ENCODE results near the gene ARNT2.

The ARNT2 gene

DNA sequence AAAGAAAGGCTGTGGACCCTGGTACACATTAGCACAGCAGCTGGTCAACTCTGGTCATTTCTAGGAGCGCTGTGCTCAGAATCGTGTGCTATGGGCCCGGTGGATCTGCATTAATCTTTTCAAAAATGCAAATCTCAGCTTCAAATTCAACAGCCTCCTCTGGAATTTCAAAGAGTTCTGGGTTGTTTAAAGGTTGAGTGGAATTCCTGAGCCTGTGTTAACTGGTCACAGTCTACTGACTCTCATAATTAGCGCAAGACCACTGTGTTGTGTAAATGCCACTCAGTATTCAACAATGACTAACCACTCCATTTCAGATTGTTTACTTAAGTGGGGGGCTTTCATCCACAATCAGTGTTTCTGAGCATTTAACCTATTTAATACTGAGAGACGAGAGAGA is 2.7 kb upstream of the ARNT2 start:
- no peak overlapping the region for H3K27ac ChIP-seq (ENCODE audit: low read depth, low read length)
- WGBS (ENCODE audit: extremely low coverage, insufficient coverage, low lambda C conversion rate), result no CpG with 5 or more reads among the region's 5 CpGs
- H3K23ac ChIP-seq (ENCODE audit: low read length), result no peak overlapping the region
- no peak overlapping the region for H2BK15ac ChIP-seq (replicated peaks; ENCODE audit: low read depth)
- H2AK5ac ChIP-seq (ENCODE audit: low read length), result no peak overlapping the region
- no peak overlapping the region for H4K5ac ChIP-seq (ENCODE audit: low read length)
- H2BK5ac ChIP-seq (ENCODE audit: low read length), result no peak overlapping the region
- no peaks in the 10 kb centered on the region for H3K36me3 ChIP-seq (ENCODE audit: control insufficient read depth, insufficient read depth, low read length)
- H3K79me2 ChIP-seq (ENCODE audit: control insufficient read depth, insufficient read depth, low read length), result no peaks in the 10 kb centered on the region
- H4K8ac ChIP-seq (ENCODE audit: low read depth, low read length), result no peak overlapping the region
- no peaks in the 10 kb centered on the region for H3K27me3 ChIP-seq (ENCODE audit: insufficient read depth, low read length, poor library complexity)
- no peaks in the 10 kb centered on the region for H3K4me1 ChIP-seq (ENCODE audit: control insufficient read depth, low read depth, low read length)
- H3K56ac ChIP-seq (ENCODE audit: low read length), result no peak overlapping the region
- DNase-seq, result no peak
- no peak overlapping the region for H2BK120ac ChIP-seq (ENCODE audit: low read depth, low read length)
- H3K18ac ChIP-seq (ENCODE audit: low read length), result no peak overlapping the region
- H3K79me1 ChIP-seq (ENCODE audit: low read length), result no peaks in the 10 kb centered on the region
- no peak overlapping the region for H3K4ac ChIP-seq (ENCODE audit: low read depth, low read length)
- no peak overlapping the region for H3K4me3 ChIP-seq (ENCODE audit: low read length)
- H3K9ac ChIP-seq (ENCODE audit: low read length), result no peak overlapping the region
- no peak overlapping the region for H3K4me2 ChIP-seq (ENCODE audit: low read length)

DNA sequence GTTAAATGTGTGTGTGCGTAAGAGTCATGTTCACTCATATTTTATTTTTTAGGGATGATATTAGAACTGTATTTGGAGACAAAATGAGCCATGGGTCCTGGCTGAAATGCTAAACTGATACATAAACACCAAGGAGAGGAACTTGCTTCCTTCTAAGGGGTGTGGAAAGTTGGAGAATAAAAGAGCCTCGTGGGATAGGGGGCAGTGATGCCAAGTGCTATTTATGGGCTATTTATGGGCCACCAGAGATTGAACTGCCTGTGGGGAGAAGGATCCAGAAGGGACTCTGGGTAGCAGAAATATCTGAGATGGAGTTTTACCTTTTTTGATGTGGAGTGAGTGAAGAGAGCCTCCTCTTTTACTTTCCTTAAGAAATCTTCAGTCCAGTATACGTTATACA is 1.8 kb upstream of the ARNT2 start:
- no peak for DNase-seq
- Histone ChIP-seq H3K4me2 (ENCODE audit: low read length) (no peak overlapping the region), H2BK5ac (ENCODE audit: low read length) (no peak overlapping the region), H3K18ac (ENCODE audit: low read length) (no peak overlapping the region), H3K4me1 (ENCODE audit: control insufficient read depth, low read depth, low read length) (no peaks in the 10 kb centered on the region), H3K4me3 (ENCODE audit: low read length) (no peak overlapping the region), H4K5ac (ENCODE audit: low read length) (no peak overlapping the region), H2BK15ac (replicated peaks; ENCODE audit: low read depth) (no peak overlapping the region), H3K23ac (ENCODE audit: low read length) (no peak overlapping the region), H3K79me1 (ENCODE audit: low read length) (no peaks in the 10 kb centered on the region), H3K9ac (ENCODE audit: low read length) (no peak overlapping the region), H3K27me3 (ENCODE audit: insufficient read depth, low read length, poor library complexity) (no peaks in the 10 kb centered on the region), H3K79me2 (ENCODE audit: control insufficient read depth, insufficient read depth, low read length) (no peaks in the 10 kb centered on the region), H3K27ac (ENCODE audit: low read depth, low read length) (no peak overlapping the region), H2AK5ac (ENCODE audit: low read length) (no peak overlapping the region), H4K8ac (ENCODE audit: low read depth, low read length) (no peak overlapping the region), H3K4ac (ENCODE audit: low read depth, low read length) (no peak overlapping the region), H2BK120ac (ENCODE audit: low read depth, low read length) (no peak overlapping the region), H3K36me3 (ENCODE audit: control insufficient read depth, insufficient read depth, low read length) (no peaks in the 10 kb centered on the region), H3K56ac (ENCODE audit: low read length) (no peak overlapping the region)
- WGBS (ENCODE audit: extremely low coverage, insufficient coverage, low lambda C conversion rate), result no CpG with 5 or more reads among the region's 3 CpGs

DNA sequence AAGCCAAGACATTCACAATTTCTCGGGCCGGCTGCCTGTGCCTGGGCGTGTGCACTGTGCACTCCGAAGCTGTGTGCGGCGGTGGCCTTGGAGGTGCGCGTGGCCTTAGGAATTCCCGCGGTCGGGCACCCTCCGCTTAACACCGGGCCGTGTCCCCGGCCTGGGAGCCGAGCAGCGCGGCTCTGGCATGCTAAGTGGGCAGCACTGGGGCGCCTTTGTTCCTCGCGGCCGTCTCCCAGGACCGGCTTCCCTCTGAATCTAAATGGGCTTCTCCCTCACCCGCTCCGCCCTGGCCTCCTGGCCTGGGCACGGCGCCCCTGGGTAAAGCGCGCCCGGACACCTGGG is 498 bp upstream of the ARNT2 start:
- no peak overlapping the region for H2BK15ac ChIP-seq (replicated peaks; ENCODE audit: low read depth)
- H3K23ac ChIP-seq (ENCODE audit: low read length), result peak overlapping the region; percentile 81
- H3K18ac ChIP-seq (ENCODE audit: low read length), result peak overlapping the region; percentile 92
- DNase-seq, result peak; percentile 32
- H3K56ac ChIP-seq (ENCODE audit: low read length), result peak overlapping the region; percentile 86
- no peak overlapping the region for H4K5ac ChIP-seq (ENCODE audit: low read length)
- no peak overlapping the region for H2BK120ac ChIP-seq (ENCODE audit: low read depth, low read length)
- no CpG with 5 or more reads among the region's 30 CpGs for WGBS (ENCODE audit: extremely low coverage, insufficient coverage, low lambda C conversion rate)
- H3K79me1 ChIP-seq (ENCODE audit: low read length), result no peaks in the 10 kb centered on the region
- peak overlapping the region; percentile 67 for H3K9ac ChIP-seq (ENCODE audit: low read length)
- H3K4me2 ChIP-seq (ENCODE audit: low read length), result peak overlapping the region; percentile 30
- H3K4me1 ChIP-seq (ENCODE audit: control insufficient read depth, low read depth, low read length), result no peaks in the 10 kb centered on the region
- H3K4ac ChIP-seq (ENCODE audit: low read depth, low read length), result peak overlapping the region; percentile 72
- no peak overlapping the region for H2BK5ac ChIP-seq (ENCODE audit: low read length)
- H2AK5ac ChIP-seq (ENCODE audit: low read length), result no peak overlapping the region
- H3K27ac ChIP-seq (ENCODE audit: low read depth, low read length), result no peak overlapping the region
- H3K36me3 ChIP-seq (ENCODE audit: control insufficient read depth, insufficient read depth, low read length), result no peaks in the 10 kb centered on the region
- H4K8ac ChIP-seq (ENCODE audit: low read depth, low read length), result no peak overlapping the region
- H3K79me2 ChIP-seq (ENCODE audit: control insufficient read depth, insufficient read depth, low read length), result no peaks in the 10 kb centered on the region
- H3K27me3 ChIP-seq (ENCODE audit: insufficient read depth, low read length, poor library complexity), result no peaks in the 10 kb centered on the region
- peak overlapping the region; percentile 24 for H3K4me3 ChIP-seq (ENCODE audit: low read length)

DNA sequence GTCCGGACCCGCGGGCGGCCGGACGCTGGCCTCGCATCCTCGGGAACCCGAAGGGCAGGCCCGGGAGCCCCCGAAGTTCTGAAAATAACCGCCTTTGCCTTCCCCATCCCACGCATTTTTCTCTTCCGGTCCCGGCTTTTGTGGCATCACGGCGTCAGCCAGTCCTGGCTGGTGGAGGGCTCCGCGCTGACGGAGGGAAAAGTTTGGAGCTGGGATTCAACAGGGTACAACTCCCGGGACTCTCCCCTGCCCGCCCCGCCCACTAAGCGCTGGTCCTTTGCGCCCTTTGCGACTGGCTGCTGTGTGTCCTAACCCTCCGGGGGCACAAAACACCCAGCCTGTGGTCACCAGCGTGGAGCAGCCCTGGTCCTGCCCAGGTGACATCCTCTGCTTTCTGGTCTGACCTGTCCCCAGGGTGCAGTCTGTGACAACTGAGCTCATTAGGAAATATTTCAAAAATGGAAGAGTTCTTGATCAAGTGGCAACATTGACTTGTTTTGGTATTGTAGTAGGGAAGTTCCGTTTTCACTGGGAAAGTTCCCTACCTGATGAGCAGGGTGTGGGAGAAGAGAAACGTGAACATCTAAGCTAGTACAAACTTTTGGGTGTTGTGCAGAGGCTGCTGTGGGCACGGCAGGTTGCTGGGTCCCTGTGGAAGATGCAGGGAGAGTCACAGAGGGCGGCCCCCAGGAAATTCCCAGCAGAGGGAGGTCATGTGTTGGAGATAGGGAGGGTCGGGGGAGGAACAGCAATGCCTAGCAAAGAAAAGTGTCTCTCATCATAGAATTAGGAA is 775 bp downstream of the ARNT2 start:
- no peak overlapping the region for H3K18ac ChIP-seq (ENCODE audit: low read length)
- H3K4me1 ChIP-seq (ENCODE audit: control insufficient read depth, low read depth, low read length), result no peaks in the 10 kb centered on the region
- H4K8ac ChIP-seq (ENCODE audit: low read depth, low read length), result no peak overlapping the region
- no CpG with 5 or more reads among the region's 33 CpGs for WGBS (ENCODE audit: extremely low coverage, insufficient coverage, low lambda C conversion rate)
- DNase-seq, result peak; percentile 50
- peak overlapping the region; percentile 24 for H3K4me3 ChIP-seq (ENCODE audit: low read length)
- H4K5ac ChIP-seq (ENCODE audit: low read length), result no peak overlapping the region
- no peak overlapping the region for H2BK15ac ChIP-seq (replicated peaks; ENCODE audit: low read depth)
- peak overlapping the region; percentile 44 for H3K56ac ChIP-seq (ENCODE audit: low read length)
- H3K4me2 ChIP-seq (ENCODE audit: low read length), result peak overlapping the region; percentile 30
- H2AK5ac ChIP-seq (ENCODE audit: low read length), result no peak overlapping the region
- H2BK120ac ChIP-seq (ENCODE audit: low read depth, low read length), result no peak overlapping the region
- no peak overlapping the region for H3K4ac ChIP-seq (ENCODE audit: low read depth, low read length)
- H3K36me3 ChIP-seq (ENCODE audit: control insufficient read depth, insufficient read depth, low read length), result no peaks in the 10 kb centered on the region
- H3K27ac ChIP-seq (ENCODE audit: low read depth, low read length), result no peak overlapping the region
- H3K23ac ChIP-seq (ENCODE audit: low read length), result no peak overlapping the region
- H3K27me3 ChIP-seq (ENCODE audit: insufficient read depth, low read length, poor library complexity), result no peaks in the 10 kb centered on the region
- H3K79me1 ChIP-seq (ENCODE audit: low read length), result no peaks in the 10 kb centered on the region
- H3K9ac ChIP-seq (ENCODE audit: low read length), result peak overlapping the region; percentile 67
- H3K79me2 ChIP-seq (ENCODE audit: control insufficient read depth, insufficient read depth, low read length), result no peaks in the 10 kb centered on the region
- H2BK5ac ChIP-seq (ENCODE audit: low read length), result no peak overlapping the region

GRCh38 chr15:80405554-80405850 is 1.3 kb downstream of the ARNT2 start:
- no peak overlapping the region for H2BK5ac ChIP-seq (ENCODE audit: low read length)
- H4K5ac ChIP-seq (ENCODE audit: low read length), result no peak overlapping the region
- WGBS (ENCODE audit: extremely low coverage, insufficient coverage, low lambda C conversion rate), result no CpG with 5 or more reads among the region's 4 CpGs
- H3K4ac ChIP-seq (ENCODE audit: low read depth, low read length), result no peak overlapping the region
- H3K9ac ChIP-seq (ENCODE audit: low read length), result no peak overlapping the region
- H3K27me3 ChIP-seq (ENCODE audit: insufficient read depth, low read length, poor library complexity), result no peaks in the 10 kb centered on the region
- no peak overlapping the region for H2BK15ac ChIP-seq (replicated peaks; ENCODE audit: low read depth)
- H3K23ac ChIP-seq (ENCODE audit: low read length), result no peak overlapping the region
- no peaks in the 10 kb centered on the region for H3K4me1 ChIP-seq (ENCODE audit: control insufficient read depth, low read depth, low read length)
- H3K36me3 ChIP-seq (ENCODE audit: control insufficient read depth, insufficient read depth, low read length), result no peaks in the 10 kb centered on the region
- no peaks in the 10 kb centered on the region for H3K79me2 ChIP-seq (ENCODE audit: control insufficient read depth, insufficient read depth, low read length)
- DNase-seq, result no peak
- H3K79me1 ChIP-seq (ENCODE audit: low read length), result no peaks in the 10 kb centered on the region
- no peak overlapping the region for H3K18ac ChIP-seq (ENCODE audit: low read length)
- no peak overlapping the region for H2BK120ac ChIP-seq (ENCODE audit: low read depth, low read length)
- no peak overlapping the region for H3K27ac ChIP-seq (ENCODE audit: low read depth, low read length)
- no peak overlapping the region for H3K4me2 ChIP-seq (ENCODE audit: low read length)
- no peak overlapping the region for H4K8ac ChIP-seq (ENCODE audit: low read depth, low read length)
- H3K4me3 ChIP-seq (ENCODE audit: low read length), result no peak overlapping the region
- no peak overlapping the region for H2AK5ac ChIP-seq (ENCODE audit: low read length)
- H3K56ac ChIP-seq (ENCODE audit: low read length), result no peak overlapping the region

DNA sequence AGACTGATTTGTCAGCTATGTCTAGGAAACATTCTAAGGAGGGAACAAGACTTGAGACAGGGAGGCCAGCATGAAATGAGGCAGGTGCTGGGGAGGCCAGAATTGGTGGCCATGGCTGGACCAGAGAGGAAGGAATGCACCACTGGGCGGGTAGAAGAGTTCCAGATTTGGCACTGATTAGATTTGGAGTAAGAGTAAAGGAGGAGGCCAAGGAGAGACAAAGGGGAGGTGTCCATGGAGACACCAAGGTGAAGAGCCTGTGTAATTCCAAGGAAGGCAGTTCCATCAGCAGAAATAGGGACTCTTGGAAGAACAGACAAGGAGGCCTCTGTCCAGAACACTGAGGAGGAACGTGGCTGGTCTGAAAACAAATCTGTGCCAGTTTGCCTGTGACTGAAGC is 1.8 kb downstream of the ARNT2 start:
- H3K56ac ChIP-seq (ENCODE audit: low read length), result no peak overlapping the region
- DNase-seq, result no peak
- H2BK15ac ChIP-seq (replicated peaks; ENCODE audit: low read depth), result no peak overlapping the region
- H4K5ac ChIP-seq (ENCODE audit: low read length), result no peak overlapping the region
- H2AK5ac ChIP-seq (ENCODE audit: low read length), result no peak overlapping the region
- H2BK5ac ChIP-seq (ENCODE audit: low read length), result no peak overlapping the region
- H3K27me3 ChIP-seq (ENCODE audit: insufficient read depth, low read length, poor library complexity), result no peaks in the 10 kb centered on the region
- no peak overlapping the region for H3K9ac ChIP-seq (ENCODE audit: low read length)
- no peaks in the 10 kb centered on the region for H3K79me2 ChIP-seq (ENCODE audit: control insufficient read depth, insufficient read depth, low read length)
- H4K8ac ChIP-seq (ENCODE audit: low read depth, low read length), result no peak overlapping the region
- H2BK120ac ChIP-seq (ENCODE audit: low read depth, low read length), result no peak overlapping the region
- no peak overlapping the region for H3K27ac ChIP-seq (ENCODE audit: low read depth, low read length)
- no peak overlapping the region for H3K23ac ChIP-seq (ENCODE audit: low read length)
- no peak overlapping the region for H3K4ac ChIP-seq (ENCODE audit: low read depth, low read length)
- no peaks in the 10 kb centered on the region for H3K79me1 ChIP-seq (ENCODE audit: low read length)
- H3K18ac ChIP-seq (ENCODE audit: low read length), result no peak overlapping the region
- no peaks in the 10 kb centered on the region for H3K36me3 ChIP-seq (ENCODE audit: control insufficient read depth, insufficient read depth, low read length)
- no peak overlapping the region for H3K4me2 ChIP-seq (ENCODE audit: low read length)
- H3K4me1 ChIP-seq (ENCODE audit: control insufficient read depth, low read depth, low read length), result no peaks in the 10 kb centered on the region
- no peak overlapping the region for H3K4me3 ChIP-seq (ENCODE audit: low read length)
- WGBS (ENCODE audit: extremely low coverage, insufficient coverage, low lambda C conversion rate), result no CpG with 5 or more reads among the region's 2 CpGs
